Activated CD8-positive, alpha-beta memory T cell treated with anti-CD3 and anti-CD28 coated beads, Interleukin-2, amount 10 ng/mL, durations not matched to agents 7 days and 5 days (primary cell): Measurements from ENCODE around the gene DEPDC4. TPM values are rescaled to one million over a fixed set of nuclear protein-coding genes. Genes with fewer than 3 reads are reported as not detected.

Experiments used
- ATAC-seq: fragments of 150-1000 bp; cut with Tn5 transposase; one replicate; pipeline ENCODE4 v1.10.0; 2021; ENCODE audit warnings: moderate library complexity
- CTCF ChIA-PET: fragments of 350-600 bp; sonication (Branson Sonifier 250); formaldehyde crosslinking; loops from one replicate; lab custom pipeline; 2021; ENCODE audit warnings: antibody characterized with exemption; lab: Charles Lee
- DNase-seq: peaks from one replicate; pipeline ENCODE4 v3.0.0-alpha.2; 2020
- H3K27ac Mint-ChIP-seq: one replicate; pipeline ENCODE4 v1.8.0; 2021; ENCODE audit warnings: mild to moderate bottlenecking, mixed read lengths
- H3K27me3 Mint-ChIP-seq: one replicate; pipeline ENCODE4 v1.8.0; 2021; ENCODE audit warnings: mixed read lengths
- H3K36me3 Mint-ChIP-seq: one replicate; pipeline ENCODE4 v1.8.0; 2021; ENCODE audit warnings: mild to moderate bottlenecking, mixed read lengths
- H3K4me1 Mint-ChIP-seq: one replicate; pipeline ENCODE4 v1.8.0; 2021; ENCODE audit warnings: mixed read lengths
- H3K4me3 Mint-ChIP-seq: one replicate; pipeline ENCODE4 v1.8.0; 2021; ENCODE audit warnings: mild to moderate bottlenecking, moderate library complexity, mixed read lengths
- H3K9me3 Mint-ChIP-seq: one replicate; pipeline ENCODE4 v1.8.0; 2022; ENCODE audit warnings: low read depth, mixed read lengths
- total RNA-seq, 2 experiments: library from RNA; stranded (reverse); gene quantifications; one replicate each; pipeline ENCODE4 v1.2.3, GENCODE V29; 2021

The DEPDC4 gene
- total RNA-seq, 2 experiments from 2014 or later: 1.5 to 2.5 TPM

DNA sequence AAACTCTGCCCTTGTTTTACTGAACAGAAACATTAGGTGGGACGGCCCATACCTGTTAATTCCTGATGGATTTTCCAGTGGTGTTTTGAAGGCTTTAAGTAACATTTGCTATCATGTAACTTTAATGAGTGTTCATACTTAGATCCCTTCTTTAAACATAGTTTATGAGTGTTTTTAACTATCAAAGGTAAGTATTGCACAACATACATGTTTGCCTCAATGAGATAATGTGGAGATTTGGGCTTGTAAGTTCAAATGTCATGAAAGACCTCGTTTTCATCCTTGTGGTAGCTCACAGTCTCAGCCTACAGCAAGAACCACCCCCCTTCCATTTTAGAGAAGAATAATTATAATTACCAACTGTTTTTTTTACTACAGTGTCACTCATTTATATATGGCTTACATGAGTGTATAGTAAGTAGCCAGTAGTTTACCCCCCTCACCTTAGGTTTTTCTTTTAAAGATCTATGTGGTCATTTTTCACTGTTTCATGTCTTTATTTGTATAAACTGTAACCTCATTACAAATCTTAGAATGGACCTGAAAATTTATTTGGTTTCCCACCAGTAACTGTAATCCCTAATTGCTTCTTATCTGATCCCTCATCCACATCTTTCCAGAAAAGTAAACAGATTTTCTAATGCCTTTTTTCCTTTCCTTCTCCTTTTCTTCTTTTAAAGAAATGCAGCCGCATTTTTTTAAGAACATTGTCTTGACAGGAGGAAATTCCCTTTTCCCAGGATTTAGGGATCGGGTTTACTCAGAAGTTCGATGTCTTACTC is 47.4 kb downstream of the DEPDC4 start:
- peaks cover 3% of the 10 kb centered on the region for H3K4me1 Mint-ChIP-seq
- CTCF ChIA-PET: no interaction called here
- DNase-seq: no peak
- H3K36me3 Mint-ChIP-seq: peaks cover 15% of the 10 kb centered on the region
- no peaks in the 10 kb centered on the region for H3K27me3 Mint-ChIP-seq
- H3K4me3 Mint-ChIP-seq: no peak overlapping the region
- no peak overlapping the region for H3K27ac Mint-ChIP-seq
- H3K9me3 Mint-ChIP-seq: no peaks in the 10 kb centered on the region
- no peak for ATAC-seq

DNA sequence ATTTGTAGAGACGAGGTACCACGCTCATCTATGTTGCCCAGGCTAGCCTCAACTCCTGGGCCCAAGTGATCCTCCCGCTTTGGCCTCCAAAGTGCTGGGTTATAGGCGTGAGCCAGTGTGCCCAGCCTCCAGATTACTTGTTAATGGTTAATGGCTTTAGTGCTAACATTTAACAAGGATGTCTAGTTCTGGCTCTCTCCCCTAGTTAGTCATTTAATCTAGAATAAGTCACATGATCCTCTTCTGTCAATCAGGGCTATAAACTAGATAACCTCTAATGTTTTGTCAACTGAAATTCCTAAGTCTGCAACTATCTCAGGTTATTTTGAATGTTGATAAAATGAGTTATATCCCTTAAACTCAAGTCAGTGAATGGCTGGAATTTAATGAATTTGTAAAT is 50.5 kb downstream of the DEPDC4 start:
- no peaks in the 10 kb centered on the region for H3K9me3 Mint-ChIP-seq
- ATAC-seq: no peak
- H3K27ac Mint-ChIP-seq: no peak overlapping the region
- H3K27me3 Mint-ChIP-seq: no peaks in the 10 kb centered on the region
- peaks cover 4% of the 10 kb centered on the region for H3K4me1 Mint-ChIP-seq
- peaks cover 24% of the 10 kb centered on the region for H3K36me3 Mint-ChIP-seq
- CTCF ChIA-PET: interaction anchor here (1.0 kb wide), 1 partner anchor 14 kb away, joined by 3 read pairs; no protein-coding TSS in a partner anchor
- DNase-seq: no peak
- H3K4me3 Mint-ChIP-seq: no peak overlapping the region

- Mint-ChIP-seq H3K27me3 (no peaks in the 10 kb centered on the region), H3K36me3 (peaks cover 24% of the 10 kb centered on the region), H3K9me3 (no peaks in the 10 kb centered on the region), H3K27ac (no peak overlapping the region), H3K4me3 (no peak overlapping the region), H3K4me1 (peaks cover 4% of the 10 kb centered on the region)
- CTCF ChIA-PET: interaction anchor here (1.0 kb wide), 1 partner anchor 13 kb away, joined by 3 read pairs; no protein-coding TSS in a partner anchor
- DNase-seq: no peak
- ATAC-seq: no peak
These were observed 51.7 kb downstream of the DEPDC4 start for GRCh38 chr12:100215209-100215608.

GRCh38 chr12:100214518-100214917 is 52.4 kb downstream of the DEPDC4 start:
- no peaks in the 10 kb centered on the region for H3K9me3 Mint-ChIP-seq
- DNase-seq: no peak
- H3K4me1 Mint-ChIP-seq: peaks cover 4% of the 10 kb centered on the region
- no peak overlapping the region for H3K4me3 Mint-ChIP-seq
- no peak for ATAC-seq
- H3K36me3 Mint-ChIP-seq: peaks cover 25% of the 10 kb centered on the region
- no peak overlapping the region for H3K27ac Mint-ChIP-seq
- CTCF ChIA-PET: no interaction called here
- no peaks in the 10 kb centered on the region for H3K27me3 Mint-ChIP-seq

DNA sequence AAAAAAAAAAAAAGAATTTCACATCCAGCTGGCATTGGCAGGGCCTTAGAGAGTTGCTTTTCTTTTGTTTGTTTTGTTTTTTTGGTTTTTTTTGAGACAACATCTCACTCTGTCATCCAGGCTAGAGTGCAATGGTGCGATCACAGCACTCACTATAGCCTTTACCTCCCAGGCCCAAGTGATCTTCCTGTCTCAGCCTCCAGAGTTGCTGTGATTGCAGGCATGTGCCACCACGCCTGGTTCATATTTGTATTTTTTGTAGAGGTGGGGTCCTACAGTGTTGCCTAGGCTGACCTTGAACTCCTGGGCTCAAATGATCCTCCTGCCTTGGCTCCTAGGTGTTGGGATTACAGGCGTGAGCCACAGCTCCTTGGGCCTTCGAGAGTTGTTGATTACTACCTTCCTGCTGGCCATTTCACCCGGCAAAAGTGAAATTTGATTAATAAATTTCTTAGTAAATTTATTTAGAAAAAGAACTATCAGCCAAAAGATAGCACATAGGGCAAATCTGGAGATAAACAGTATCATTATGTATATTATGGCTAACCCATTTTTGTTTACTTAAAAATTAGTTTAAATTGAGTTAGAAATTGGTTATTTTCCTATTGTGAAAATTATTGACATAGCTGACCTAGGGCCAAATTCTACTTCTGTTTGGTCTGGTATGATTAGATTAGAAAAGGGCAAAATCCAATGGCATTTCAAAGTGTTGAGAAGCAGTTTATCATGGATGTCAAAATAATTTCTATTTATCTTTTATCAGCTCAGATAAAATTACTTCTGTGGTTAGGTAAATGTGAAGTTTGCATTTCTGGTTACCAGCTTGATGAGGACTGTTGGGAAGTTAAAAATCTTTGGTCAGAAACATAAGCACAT is 53.6 kb downstream of the DEPDC4 start:
- Mint-ChIP-seq H3K27ac (no peak overlapping the region), H3K4me3 (no peak overlapping the region), H3K4me1 (peaks cover 4% of the 10 kb centered on the region), H3K9me3 (no peaks in the 10 kb centered on the region), H3K36me3 (peaks cover 32% of the 10 kb centered on the region), H3K27me3 (no peaks in the 10 kb centered on the region)
- DNase-seq (no peak), ATAC-seq (no peak)
- CTCF ChIA-PET: interaction anchor here (0.8 kb wide), 1 partner anchor 13 kb away, joined by 3 read pairs; the partner anchor contains the start of gene ACTR6

DNA sequence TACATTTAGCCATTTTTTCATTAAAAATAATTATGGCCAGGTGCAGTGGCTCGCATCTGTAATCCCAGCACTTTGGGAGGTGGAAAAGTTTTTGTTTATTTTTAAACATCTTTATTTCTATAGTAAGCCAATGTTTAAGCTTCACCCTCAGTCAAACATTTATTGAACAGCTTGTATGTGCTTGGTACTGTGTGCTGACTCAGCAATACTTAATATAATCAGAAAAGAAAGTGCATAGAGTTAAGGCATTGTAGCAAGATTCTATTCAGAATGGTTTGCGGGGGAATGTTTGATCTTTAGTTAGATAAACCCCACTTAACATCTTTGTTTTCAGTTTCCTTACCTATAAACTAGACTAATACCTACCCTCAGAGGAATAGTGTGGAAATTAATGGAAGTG is 55.2 kb downstream of the DEPDC4 start:
- Mint-ChIP-seq H3K4me3 (no peak overlapping the region), H3K27ac (no peak overlapping the region), H3K27me3 (no peaks in the 10 kb centered on the region), H3K36me3 (peaks cover 35% of the 10 kb centered on the region), H3K9me3 (no peaks in the 10 kb centered on the region), H3K4me1 (peaks cover 4% of the 10 kb centered on the region)
- ATAC-seq: no peak
- CTCF ChIA-PET: no interaction called here
- DNase-seq: no peak

DNA sequence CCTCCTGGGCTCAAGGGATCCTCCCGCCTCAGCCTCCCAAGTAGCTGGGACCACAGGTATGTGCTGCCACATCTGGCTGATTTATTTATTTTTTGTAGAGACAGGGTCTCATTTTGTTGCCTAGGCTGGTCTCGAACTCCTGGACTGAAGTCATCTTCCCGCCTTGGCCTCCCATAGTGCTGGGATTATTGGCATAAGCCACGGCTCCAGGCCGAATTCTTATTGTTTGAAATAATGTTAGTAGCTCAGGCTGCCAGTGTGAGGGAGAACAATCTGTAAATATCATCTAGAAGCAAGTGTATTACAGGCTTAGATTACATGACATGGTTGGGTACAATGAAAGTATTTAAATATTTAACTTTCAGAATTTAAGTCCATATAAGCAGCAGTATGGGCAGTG is 58.0 kb downstream of the DEPDC4 start:
- ATAC-seq (no peak), DNase-seq (no peak)
- peaks cover 4% of the 10 kb centered on the region for H3K4me1 Mint-ChIP-seq
- CTCF ChIA-PET: no interaction called here
- peaks cover 28% of the 10 kb centered on the region for H3K36me3 Mint-ChIP-seq
- no peaks in the 10 kb centered on the region for H3K9me3 Mint-ChIP-seq
- no peaks in the 10 kb centered on the region for H3K27me3 Mint-ChIP-seq
- no peak overlapping the region for H3K4me3 Mint-ChIP-seq
- H3K27ac Mint-ChIP-seq: no peak overlapping the region

- no peak for ATAC-seq
- Mint-ChIP-seq H3K27me3 (no peaks in the 10 kb centered on the region), H3K36me3 (peaks cover 20% of the 10 kb centered on the region), H3K27ac (no peak overlapping the region), H3K9me3 (no peaks in the 10 kb centered on the region), H3K4me3 (no peak overlapping the region), H3K4me1 (peaks cover 13% of the 10 kb centered on the region)
- CTCF ChIA-PET: interaction anchor here (0.6 kb wide), 1 partner anchor 21 kb away, joined by 3 read pairs; no protein-coding TSS in a partner anchor
- DNase-seq: no peak
These were observed 59.6 kb downstream of the DEPDC4 start for GRCh38 chr12:100207311-100207710.

- Mint-ChIP-seq H3K36me3 (peaks cover 9% of the 10 kb centered on the region), H3K4me3 (peak overlapping the region; percentile 98), H3K27me3 (no peaks in the 10 kb centered on the region), H3K9me3 (no peaks in the 10 kb centered on the region), H3K27ac (peak overlapping the region; percentile 99), H3K4me1 (peaks cover 39% of the 10 kb centered on the region)
- ATAC-seq: no peak
- CTCF ChIA-PET: interaction anchor here (0.7 to 1.5 kb wide), 6 partner anchors 14 to 65 kb away, joined by 3 to 4 read pairs (median 4); partner anchors contain the start of genes DEPDC4 and SCYL2
- no peak for DNase-seq
These were observed 65.1 kb downstream of the DEPDC4 start for GRCh38 chr12:100201604-100202423.

DNA sequence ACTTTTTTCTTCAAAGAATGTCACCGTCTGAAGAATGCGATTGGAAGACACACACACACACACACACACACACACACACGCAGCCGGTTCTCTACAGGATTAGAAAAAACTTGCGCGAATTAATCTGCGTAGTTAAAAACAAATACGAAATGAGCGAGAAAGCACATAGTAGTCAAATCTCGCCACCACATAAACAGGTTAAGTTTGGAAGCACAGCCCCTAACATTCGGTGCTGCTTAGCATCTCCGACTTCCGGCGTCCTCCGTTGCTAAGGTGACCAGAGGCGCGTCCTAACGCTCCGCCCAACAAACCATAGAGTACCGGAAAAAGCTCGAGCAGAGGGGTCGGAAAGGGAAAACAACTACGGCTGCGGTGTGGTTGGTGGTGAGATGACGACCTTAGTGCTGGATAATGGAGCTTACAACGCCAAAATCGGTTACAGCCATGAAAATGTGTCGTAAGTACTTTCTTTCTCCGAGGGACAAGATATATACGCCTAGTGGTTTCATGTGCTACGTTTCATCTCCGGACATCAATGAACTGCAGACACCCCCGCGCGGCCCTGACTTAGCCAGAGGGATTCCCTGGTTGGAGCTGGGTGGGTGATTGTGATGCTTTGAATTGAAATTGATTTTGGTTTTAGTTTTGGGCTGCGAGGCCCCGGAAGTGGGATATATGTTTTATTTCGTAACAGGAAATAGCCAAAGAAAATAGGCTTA is 66.3 kb downstream of the DEPDC4 start, which contains the start of gene ACTR6:
TSS of gene ACTR6 (plus strand) at position 353 of the 719 bp plus-strand sequence. CDS start at position 390, 37 bp downstream.
- Mint-ChIP-seq H3K27me3 (no peaks in the 10 kb centered on the region), H3K4me3 (peak within 1 kb of the TSS; percentile 98), H3K4me1 (peaks cover 39% of the 10 kb centered on the region), H3K27ac (peak within 1 kb of the TSS; percentile 99), H3K9me3 (no peaks in the 10 kb centered on the region), H3K36me3 (peaks cover 12% of the 10 kb centered on the region)
- DNase-seq: peak; percentile 98
- ATAC-seq: peak; percentile 69
- CTCF ChIA-PET: interaction anchor here (0.7 to 1.5 kb wide), 6 partner anchors 13 to 63 kb away, joined by 3 to 4 read pairs (median 3); no protein-coding TSS in a partner anchor

GRCh38 chr12:100199347-100200149 is 67.3 kb downstream of the DEPDC4 start:
- H3K36me3 Mint-ChIP-seq: peaks cover 21% of the 10 kb centered on the region
- DNase-seq (peak; percentile 90), ATAC-seq (peak; percentile 78)
- no peaks in the 10 kb centered on the region for H3K27me3 Mint-ChIP-seq
- H3K9me3 Mint-ChIP-seq: no peaks in the 10 kb centered on the region
- H3K4me1 Mint-ChIP-seq: peaks cover 39% of the 10 kb centered on the region
- H3K4me3 Mint-ChIP-seq: peak overlapping the region; percentile 98
- peak overlapping the region; percentile 99 for H3K27ac Mint-ChIP-seq
- CTCF ChIA-PET: interaction anchor here (0.7 to 1.3 kb wide), 3 partner anchors 14 to 47 kb away, joined by 3 to 4 read pairs (median 3); no protein-coding TSS in a partner anchor
